Activated naive CD4-positive, alpha-beta T cell treated with anti-CD3 and anti-CD28 coated beads, Interleukin-2, amount 10 ng/mL, durations not matched to agents 7 days and 5 days (primary cell): ENCODE data around the gene SMYD1.

Experiments
- CTCF ChIA-PET: fragments of 350-600 bp; sonication (Branson Sonifier 250); formaldehyde crosslinking; loops from one replicate; lab custom pipeline; 2021; ENCODE audit warnings: antibody characterized with exemption; lab: Charles Lee
- DNase-seq: peaks from one replicate; pipeline ENCODE4 v3.0.0-alpha.2; 2020
- H3K27ac Mint-ChIP-seq: one replicate; pipeline ENCODE4 v1.8.0; 2021; ENCODE audit warnings: mild to moderate bottlenecking, moderate library complexity, mixed read lengths
- H3K27me3 Mint-ChIP-seq: one replicate; pipeline ENCODE4 v1.8.0; 2021; ENCODE audit warnings: mild to moderate bottlenecking, mixed read lengths
- H3K36me3 Mint-ChIP-seq: one replicate; pipeline ENCODE4 v1.8.0; 2021; ENCODE audit warnings: mixed read lengths
- H3K4me1 Mint-ChIP-seq: one replicate; pipeline ENCODE4 v1.8.0; 2021; ENCODE audit warnings: mixed read lengths
- H3K4me3 Mint-ChIP-seq: one replicate; pipeline ENCODE4 v1.8.0; 2021; ENCODE audit warnings: mild to moderate bottlenecking, moderate library complexity, mixed read lengths
- H3K9me3 Mint-ChIP-seq: one replicate; pipeline ENCODE4 v1.8.0; 2021; ENCODE audit warnings: mixed read lengths

SMYD1 gene

GRCh38 chr2:88110830-88111229 is 43.2 kb downstream of the SMYD1 start:
- DNase-seq, result no peak
- CTCF ChIA-PET, result interaction anchor here (1.0 kb wide), 1 partner anchor 50 kb away, joined by 4 read pairs; no protein-coding TSS in a partner anchor
- Mint-ChIP-seq H3K4me3 (no peak overlapping the region), H3K36me3 (no peaks in the 10 kb centered on the region), H3K4me1 (no peaks in the 10 kb centered on the region), H3K27me3 (no peaks in the 10 kb centered on the region), H3K27ac (no peak overlapping the region), H3K9me3 (no peaks in the 10 kb centered on the region)

DNA sequence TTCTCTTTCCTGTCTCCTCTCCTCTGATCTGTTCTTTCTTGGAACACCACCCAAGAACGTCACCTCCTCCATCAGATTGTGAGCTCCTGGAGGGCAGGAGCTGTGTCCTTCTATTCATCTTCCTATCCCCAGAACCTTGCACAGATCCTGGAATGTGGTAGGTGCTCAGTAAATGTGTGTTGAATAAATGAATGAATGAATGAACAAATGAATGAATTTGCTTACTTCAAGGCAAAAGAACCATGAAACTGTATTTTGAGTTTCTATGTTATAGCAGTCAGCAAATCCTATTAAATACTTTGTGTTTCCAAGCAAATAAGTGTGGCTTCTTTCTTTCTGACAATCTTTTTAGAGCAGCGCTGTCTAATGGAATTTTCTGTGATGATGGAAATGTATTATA is 45.4 kb downstream of the SMYD1 start:
- CTCF ChIA-PET, result no interaction called here
- no peaks in the 10 kb centered on the region for H3K36me3 Mint-ChIP-seq
- H3K9me3 Mint-ChIP-seq, result no peaks in the 10 kb centered on the region
- no peaks in the 10 kb centered on the region for H3K27me3 Mint-ChIP-seq
- no peaks in the 10 kb centered on the region for H3K4me1 Mint-ChIP-seq
- no peak overlapping the region for H3K4me3 Mint-ChIP-seq
- DNase-seq, result no peak
- no peak overlapping the region for H3K27ac Mint-ChIP-seq

GRCh38 chr2:88114889-88115288 is 47.3 kb downstream of the SMYD1 start:
- Mint-ChIP-seq H3K27ac (no peak overlapping the region), H3K9me3 (no peaks in the 10 kb centered on the region), H3K27me3 (no peaks in the 10 kb centered on the region), H3K36me3 (no peaks in the 10 kb centered on the region), H3K4me3 (no peak overlapping the region), H3K4me1 (no peaks in the 10 kb centered on the region)
- CTCF ChIA-PET, result no interaction called here
- no peak for DNase-seq

- no peak for DNase-seq
- no peaks in the 10 kb centered on the region for H3K9me3 Mint-ChIP-seq
- no peaks in the 10 kb centered on the region for H3K27me3 Mint-ChIP-seq
- CTCF ChIA-PET, result interaction anchor here (1.8 kb wide), 1 partner anchor 56 kb away, joined by 6 read pairs; no protein-coding TSS in a partner anchor
- H3K36me3 Mint-ChIP-seq, result no peaks in the 10 kb centered on the region
- H3K4me1 Mint-ChIP-seq, result no peaks in the 10 kb centered on the region
- H3K27ac Mint-ChIP-seq, result no peak overlapping the region
- no peak overlapping the region for H3K4me3 Mint-ChIP-seq
These were observed 48.3 kb downstream of the SMYD1 start for GRCh38 chr2:88115825-88116518.

GRCh38 chr2:88116669-88117432 is 49.2 kb downstream of the SMYD1 start:
- Mint-ChIP-seq H3K27ac (no peak overlapping the region), H3K27me3 (no peaks in the 10 kb centered on the region), H3K36me3 (no peaks in the 10 kb centered on the region), H3K9me3 (no peaks in the 10 kb centered on the region), H3K4me1 (no peaks in the 10 kb centered on the region), H3K4me3 (no peak overlapping the region)
- DNase-seq, result no peak
- CTCF ChIA-PET, result interaction anchor here (1.8 kb wide), 1 partner anchor 56 kb away, joined by 6 read pairs; no protein-coding TSS in a partner anchor

DNA sequence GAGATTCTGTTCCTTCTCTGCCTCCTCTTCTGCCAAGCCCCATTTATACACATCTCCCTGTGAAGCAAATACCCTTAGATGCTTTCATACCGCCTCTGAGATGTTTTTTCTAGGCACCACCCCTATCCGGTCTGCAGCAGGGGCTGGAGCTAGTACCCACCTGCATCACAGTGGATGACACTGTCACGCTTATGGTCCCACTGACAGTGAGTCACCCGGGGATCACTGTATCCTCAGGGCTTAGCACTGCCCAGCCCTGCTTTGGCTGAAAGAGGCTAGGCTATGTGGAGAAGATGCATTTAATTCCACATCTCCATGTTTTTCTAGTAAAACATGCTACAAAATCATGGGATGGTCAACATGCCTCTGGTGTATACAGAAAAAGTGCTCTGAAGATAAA is 50.3 kb downstream of the SMYD1 start:
- H3K4me3 Mint-ChIP-seq, result no peak overlapping the region
- peaks cover 3% of the 10 kb centered on the region for H3K27me3 Mint-ChIP-seq
- DNase-seq, result no peak
- no peaks in the 10 kb centered on the region for H3K36me3 Mint-ChIP-seq
- H3K9me3 Mint-ChIP-seq, result no peaks in the 10 kb centered on the region
- no peak overlapping the region for H3K27ac Mint-ChIP-seq
- CTCF ChIA-PET, result interaction anchor here (1.8 kb wide), 1 partner anchor 58 kb away, joined by 6 read pairs; no protein-coding TSS in a partner anchor
- no peaks in the 10 kb centered on the region for H3K4me1 Mint-ChIP-seq

GRCh38 chr2:88121678-88122077 is 54.1 kb downstream of the SMYD1 start:
- Mint-ChIP-seq H3K9me3 (no peaks in the 10 kb centered on the region), H3K27ac (no peak overlapping the region), H3K36me3 (no peaks in the 10 kb centered on the region), H3K27me3 (peaks cover 15% of the 10 kb centered on the region), H3K4me3 (no peak overlapping the region), H3K4me1 (no peaks in the 10 kb centered on the region)
- DNase-seq, result no peak
- CTCF ChIA-PET, result interaction anchor here (1.6 kb wide), 1 partner anchor 10 kb away, joined by 3 read pairs; no protein-coding TSS in a partner anchor

DNA sequence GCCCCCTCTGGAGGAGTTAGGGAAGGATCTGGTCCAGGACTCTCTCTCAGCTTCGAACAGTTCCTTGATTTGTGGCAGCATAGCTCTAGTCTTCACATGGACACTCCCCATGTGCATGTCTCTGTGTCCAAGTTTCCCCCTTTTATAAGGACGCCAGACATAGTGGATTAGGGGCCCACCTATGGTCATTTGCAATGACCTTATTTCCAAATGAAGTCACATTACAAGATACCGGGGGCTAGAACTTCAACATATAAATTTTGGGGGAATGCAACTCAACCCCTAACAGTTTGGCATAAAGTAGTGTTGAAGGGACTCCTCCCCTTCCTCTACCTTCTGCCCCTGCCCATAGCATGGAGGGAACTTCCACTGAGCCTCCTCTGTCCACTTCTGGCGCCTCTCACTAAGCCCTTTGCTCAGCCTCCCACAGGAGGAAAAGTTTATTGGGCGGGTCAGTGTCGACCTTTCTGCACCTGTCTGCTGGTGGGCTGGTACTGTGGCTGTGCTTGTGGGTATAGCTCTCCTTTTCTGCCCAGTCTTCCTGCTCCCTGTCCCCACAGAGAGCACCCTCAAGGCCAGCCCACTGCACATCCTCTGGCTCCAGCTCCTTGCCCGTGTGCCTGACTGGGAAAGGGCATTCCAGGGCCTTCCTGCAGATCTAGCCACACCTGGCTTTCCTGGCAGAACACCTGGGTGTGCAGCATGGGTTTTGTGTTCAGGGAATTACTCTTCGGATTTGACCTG is 54.7 kb downstream of the SMYD1 start:
- H3K36me3 Mint-ChIP-seq, result no peaks in the 10 kb centered on the region

GRCh38 chr2:88123164-88123974 is 55.7 kb downstream of the SMYD1 start:
- H3K27me3 Mint-ChIP-seq, result peaks cover 16% of the 10 kb centered on the region
- H3K36me3 Mint-ChIP-seq, result no peaks in the 10 kb centered on the region
- H3K4me3 Mint-ChIP-seq, result no peak overlapping the region
- H3K9me3 Mint-ChIP-seq, result no peaks in the 10 kb centered on the region
- no peaks in the 10 kb centered on the region for H3K4me1 Mint-ChIP-seq
- no peak overlapping the region for H3K27ac Mint-ChIP-seq
- CTCF ChIA-PET, result interaction anchor here (1.6 kb wide), 1 partner anchor 8 kb away, joined by 3 read pairs; no protein-coding TSS in a partner anchor
- DNase-seq, result no peak

More for the DNA sequence above, 54.7 kb downstream of the SMYD1 start:
- H3K9me3 Mint-ChIP-seq, result no peaks in the 10 kb centered on the region
- H3K27me3 Mint-ChIP-seq, result peaks cover 16% of the 10 kb centered on the region
- H3K4me3 Mint-ChIP-seq, result no peak overlapping the region
- H3K27ac Mint-ChIP-seq, result no peak overlapping the region
- DNase-seq, result no peak
- H3K4me1 Mint-ChIP-seq, result no peaks in the 10 kb centered on the region
- CTCF ChIA-PET, result interaction anchor here (1.6 kb wide), 1 partner anchor 9 kb away, joined by 3 read pairs; no protein-coding TSS in a partner anchor

DNA sequence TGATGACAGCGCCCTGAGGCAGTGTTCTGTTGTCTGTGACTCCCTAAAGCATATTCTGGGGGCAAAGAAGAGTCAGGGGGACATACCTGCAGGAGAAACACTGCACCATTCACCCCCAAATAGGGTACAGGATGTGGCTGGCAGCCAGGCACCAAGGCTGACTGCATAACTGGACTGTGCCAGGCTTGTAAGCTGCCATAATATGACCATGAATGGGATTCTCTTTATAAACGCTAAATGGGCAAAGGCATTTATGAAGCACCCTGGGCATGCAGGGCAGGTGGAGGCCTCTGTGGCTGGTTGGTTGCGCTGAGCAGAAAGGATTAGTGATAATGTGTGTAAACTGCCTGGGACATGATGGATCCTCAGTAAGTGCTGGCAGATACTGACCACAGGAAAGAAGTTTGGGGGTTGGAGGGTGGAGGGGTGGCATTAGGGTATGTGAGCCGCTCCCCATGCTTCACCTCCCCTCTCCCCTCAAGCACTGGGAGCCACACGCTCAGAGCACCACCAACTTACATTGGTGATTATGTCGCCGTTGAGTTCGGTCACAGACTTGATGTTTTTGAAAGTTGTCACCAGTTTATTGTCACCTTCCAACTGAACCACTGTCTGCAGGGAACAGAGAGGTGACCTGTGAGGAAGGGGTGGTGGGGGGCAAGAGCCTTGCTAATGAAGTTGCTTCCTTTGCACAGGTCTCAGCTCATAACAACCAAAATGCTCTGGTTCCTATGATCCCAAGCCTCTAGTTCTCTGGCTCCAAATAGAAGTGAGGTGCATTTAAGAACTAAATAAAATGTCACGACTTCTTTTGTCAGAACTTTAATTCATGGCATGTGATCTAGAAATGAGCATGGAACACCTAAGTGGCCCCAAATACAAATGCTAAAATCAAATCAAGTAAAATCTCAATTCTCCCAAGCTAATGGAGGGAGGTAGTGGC is 56.6 kb downstream of the SMYD1 start:
- Mint-ChIP-seq H3K4me1 (no peaks in the 10 kb centered on the region), H3K36me3 (no peaks in the 10 kb centered on the region), H3K4me3 (no peak overlapping the region), H3K27me3 (peaks cover 18% of the 10 kb centered on the region), H3K27ac (no peak overlapping the region), H3K9me3 (no peaks in the 10 kb centered on the region)
- CTCF ChIA-PET, result no interaction called here
- no peak for DNase-seq

- no peak for DNase-seq
- Mint-ChIP-seq H3K36me3 (no peaks in the 10 kb centered on the region), H3K4me3 (no peak overlapping the region), H3K9me3 (no peaks in the 10 kb centered on the region), H3K27ac (no peak overlapping the region), H3K27me3 (peaks cover 20% of the 10 kb centered on the region), H3K4me1 (no peaks in the 10 kb centered on the region)
- CTCF ChIA-PET, result no interaction called here
These were observed 57.8 kb downstream of the SMYD1 start for GRCh38 chr2:88125344-88125923.

DNA sequence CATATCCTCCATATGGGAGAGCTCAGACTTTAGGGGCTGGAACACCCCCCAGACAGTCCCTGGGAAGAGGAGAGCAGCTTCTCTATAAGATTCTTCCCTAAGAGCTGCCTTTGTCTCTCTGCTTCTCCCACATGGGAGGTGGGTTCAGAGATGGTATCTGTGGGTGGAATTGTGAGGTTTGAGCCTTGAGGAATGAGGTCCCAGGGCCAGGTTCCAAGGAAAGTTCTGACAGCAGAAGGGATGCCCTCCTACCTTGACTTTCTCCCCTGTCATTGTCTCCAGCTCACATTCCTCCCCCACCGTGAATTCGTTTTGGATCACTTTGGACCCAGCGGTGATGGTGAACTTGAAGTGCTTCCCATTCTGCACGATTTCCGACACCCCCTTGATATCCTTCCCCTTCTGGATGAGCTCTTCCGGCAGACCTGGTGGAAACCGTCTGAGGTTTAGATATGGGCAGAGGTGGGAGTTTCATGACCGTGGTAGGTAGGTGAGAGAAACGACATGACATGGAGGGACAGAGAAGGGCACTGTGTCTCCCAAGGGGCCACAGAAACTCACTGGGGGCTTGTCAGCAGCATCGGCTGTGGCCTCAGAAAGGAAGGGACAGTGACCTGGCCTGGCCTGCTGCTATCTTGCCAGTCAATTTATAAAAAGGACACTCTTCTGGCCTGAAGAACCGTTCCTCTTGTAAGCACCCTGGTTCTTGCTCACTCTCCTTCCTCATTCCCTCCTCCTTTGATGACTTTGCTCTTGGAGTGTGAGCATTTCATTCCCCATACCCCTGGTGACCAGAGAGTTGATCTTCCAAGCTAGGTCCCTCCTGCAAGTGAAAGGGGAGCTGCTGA is 58.5 kb downstream of the SMYD1 start:
- H3K4me3 Mint-ChIP-seq, result no peak overlapping the region
- no peaks in the 10 kb centered on the region for H3K4me1 Mint-ChIP-seq
- H3K36me3 Mint-ChIP-seq, result no peaks in the 10 kb centered on the region
- CTCF ChIA-PET, result no interaction called here
- H3K9me3 Mint-ChIP-seq, result no peaks in the 10 kb centered on the region
- H3K27me3 Mint-ChIP-seq, result peaks cover 20% of the 10 kb centered on the region
- peak overlapping the region; percentile 28 for H3K27ac Mint-ChIP-seq
- no peak for DNase-seq
